Karpas-422 (cell line): ENCODE measurements around the gene ELAVL1. TPM values are rescaled to one million over a fixed set of nuclear protein-coding genes. Genes with fewer than 3 reads are reported as not detected.
"Not testable (repeated sequence)": the region's sequence is repeated elsewhere in the genome, so short reads cannot be mapped to it uniquely, and the experiment has no call there.

Experiments
- DNase-seq: peaks from one replicate; pipeline ENCODE4 v3.0.0-alpha.2; 2015
- H2AFZ ChIP-seq: fragments of 200-600 bp; sonication (generic); 2 replicates; pipeline ENCODE4 v1.6.1; 2014; ENCODE audit warnings: antibody characterized with exemption, low read length, mixed read lengths
- H3K27ac ChIP-seq: fragments of 200-600 bp; sonication (generic); 2 replicates; pipeline ENCODE4 v1.5.1; 2014; ENCODE audit warnings: mild to moderate bottlenecking, low read length, moderate library complexity
- H3K27me3 ChIP-seq: fragments of 200-600 bp; sonication (generic); 2 replicates; pipeline ENCODE4 v1.6.1; 2014; ENCODE audit warnings: low read length, mixed read lengths
- H3K36me3 ChIP-seq: fragments of 200-600 bp; sonication (generic); 2 replicates; pipeline ENCODE4 v1.6.1; 2014; ENCODE audit warnings: low read length, mixed read lengths; ENCODE audit not compliant: insufficient read depth
- H3K4me1 ChIP-seq: fragments of 200-600 bp; sonication (generic); 2 replicates; pipeline ENCODE4 v1.6.1; 2014; ENCODE audit warnings: mild to moderate bottlenecking, low read length, mixed read lengths
- H3K4me2 ChIP-seq: fragments of 200-600 bp; sonication (generic); 2 replicates; pipeline ENCODE4 v1.6.1; 2014; ENCODE audit warnings: low read length, low read depth, mild to moderate bottlenecking; ENCODE audit not compliant: poor library complexity, severe bottlenecking
- H3K4me3 ChIP-seq: fragments of 200-600 bp; sonication (generic); 2 replicates; pipeline ENCODE4 v1.5.1; 2014; ENCODE audit warnings: mild to moderate bottlenecking, antibody characterized with exemption, low read length, mixed read lengths
- H3K79me2 ChIP-seq: fragments of 200-600 bp; sonication (generic); 2 replicates; pipeline ENCODE4 v1.6.1; 2014; ENCODE audit warnings: mild to moderate bottlenecking, low read length, mixed read lengths
- H3K9ac ChIP-seq: fragments of 200-600 bp; sonication (generic); 2 replicates; pipeline ENCODE4 v1.6.0; 2014; ENCODE audit warnings: low read length
- H3K9me2 ChIP-seq: fragments of 200-600 bp; sonication (generic), shearing (Covaris generic); replicated peaks from 2 replicates; pipeline ENCODE4 v1.6.0; 2014; ENCODE audit warnings: mild to moderate bottlenecking, low read length, moderate library complexity; ENCODE audit not compliant: insufficient read depth
- H3K9me3 ChIP-seq: fragments of 300-700, 200-600 bp; sonication (generic); 2 replicates; pipeline ENCODE4 v1.6.1; 2014; ENCODE audit warnings: low read length, mixed read lengths
- H4K20me1 ChIP-seq: fragments of 200-600 bp; sonication (generic); 2 replicates; pipeline ENCODE4 v1.6.1; 2014; ENCODE audit warnings: mild to moderate bottlenecking, antibody characterized with exemption, low read length, low read depth; ENCODE audit not compliant: insufficient read depth
- total RNA-seq: library from RNA; depleted of rRNA; stranded (reverse); fragments of >200 nt; shearing (Covaris generic); gene quantifications from 2 replicates; pipeline ENCODE4 v1.2.3, GENCODE V29; 2014; ENCODE audit warnings: low replicate concordance

Gene ELAVL1
- total RNA-seq, 1 experiment from 2014 or later, result 50.0 TPM

GRCh38 chr19:7961082-7961481 is 44.4 kb downstream of the ELAVL1 start:
- not testable (repeated sequence) for H3K4me2 ChIP-seq, H3K4me3 ChIP-seq, DNase-seq, H3K9ac ChIP-seq, H3K79me2 ChIP-seq, H3K9me3 ChIP-seq, H4K20me1 ChIP-seq, H3K4me1 ChIP-seq, H3K27me3 ChIP-seq, H3K27ac ChIP-seq, H2AFZ ChIP-seq, H3K9me2 ChIP-seq
- peaks cover 30% of the 10 kb centered on the region; the same call in 1 of the 2 replicates for H3K36me3 ChIP-seq

GRCh38 chr19:7959211-7959610 is 46.2 kb downstream of the ELAVL1 start:
- no peak overlapping the region for H3K9ac ChIP-seq
- peaks cover 30% of the 10 kb centered on the region; the same call in 1 of the 2 replicates for H3K36me3 ChIP-seq

GRCh38 chr19:7955696-7956095 is 49.7 kb downstream of the ELAVL1 start:
- H3K9ac ChIP-seq, result no peak overlapping the region
- no peak for DNase-seq
- no peaks in the 10 kb centered on the region for H3K27me3 ChIP-seq
- no peak overlapping the region for H2AFZ ChIP-seq
- H3K9me2 ChIP-seq, result no peaks in the 10 kb centered on the region
- peaks cover 12% of the 10 kb centered on the region; the same call in 1 of the 2 replicates for H3K36me3 ChIP-seq
- no peaks in the 10 kb centered on the region for H3K79me2 ChIP-seq
- H3K4me1 ChIP-seq, result no peaks in the 10 kb centered on the region
- no peak overlapping the region for H3K27ac ChIP-seq
- H3K4me2 ChIP-seq, result no peak overlapping the region
- no peak overlapping the region for H3K4me3 ChIP-seq
- no peaks in the 10 kb centered on the region for H4K20me1 ChIP-seq
- no peaks in the 10 kb centered on the region for H3K9me3 ChIP-seq

More at GRCh38 chr19:7959211-7959610, 46.2 kb downstream of the ELAVL1 start:
- no peak overlapping the region for H3K27ac ChIP-seq
- no peak overlapping the region for H3K4me2 ChIP-seq
- H3K79me2 ChIP-seq, result no peaks in the 10 kb centered on the region
- no peaks in the 10 kb centered on the region for H3K9me3 ChIP-seq
- no peak overlapping the region for H3K4me3 ChIP-seq
- H3K27me3 ChIP-seq, result no peaks in the 10 kb centered on the region
- DNase-seq, result no peak
- H3K9me2 ChIP-seq, result no peaks in the 10 kb centered on the region
- 0 out of 2 replicates have a peak, but pooled peaks cover 8% of the 10 kb centered on the region for H4K20me1 ChIP-seq
- no peaks in the 10 kb centered on the region for H3K4me1 ChIP-seq
- H2AFZ ChIP-seq, result no peak overlapping the region

- Histone ChIP-seq H3K9ac (no peak overlapping the region), H3K27me3 (no peaks in the 10 kb centered on the region), H3K36me3 (peaks cover 3% of the 10 kb centered on the region; the same call in 1 of the 2 replicates), H3K27ac (no peak overlapping the region), H3K4me1 (no peaks in the 10 kb centered on the region), H4K20me1 (no peaks in the 10 kb centered on the region), H3K9me3 (no peaks in the 10 kb centered on the region), H3K9me2 (no peaks in the 10 kb centered on the region), H3K79me2 (no peaks in the 10 kb centered on the region), H3K4me2 (no peak overlapping the region), H3K4me3 (no peak overlapping the region), H2AFZ (no peak overlapping the region)
- no peak for DNase-seq
Observed at GRCh38 chr19:7953576-7953975, 51.9 kb downstream of the ELAVL1 start.

GRCh38 chr19:7953060-7953459 is 52.4 kb downstream of the ELAVL1 start:
- no peaks in the 10 kb centered on the region for H3K27me3 ChIP-seq
- no peaks in the 10 kb centered on the region for H4K20me1 ChIP-seq
- no peaks in the 10 kb centered on the region for H3K79me2 ChIP-seq
- H3K4me1 ChIP-seq, result peaks cover under 1% of the 10 kb centered on the region; the same call in 1 of the 2 replicates
- H3K9me3 ChIP-seq, result no peaks in the 10 kb centered on the region
- H3K4me2 ChIP-seq, result no peak overlapping the region
- no peak overlapping the region for H3K9ac ChIP-seq
- no peaks in the 10 kb centered on the region for H3K9me2 ChIP-seq
- H3K36me3 ChIP-seq, result no peaks in the 10 kb centered on the region
- no peak overlapping the region for H3K27ac ChIP-seq
- no peak overlapping the region for H3K4me3 ChIP-seq
- H2AFZ ChIP-seq, result no peak overlapping the region
- no peak for DNase-seq

- no peak overlapping the region for H3K4me3 ChIP-seq
- no peak for DNase-seq
Observed at GRCh38 chr19:7947939-7948338, 57.5 kb downstream of the ELAVL1 start.

GRCh38 chr19:7944177-7944761 is 61.2 kb downstream of the ELAVL1 start:
- H3K36me3 ChIP-seq, result 0 out of 2 replicates have a peak, but pooled peaks cover 4% of the 10 kb centered on the region
- H4K20me1 ChIP-seq, result no peaks in the 10 kb centered on the region; the same call in 1 of the 2 replicates
- H2AFZ ChIP-seq, result peak overlapping the region; percentile 88; the same call in 1 of the 2 replicates
- H3K9ac ChIP-seq, result peak overlapping the region; percentile 88
- DNase-seq, result peak; percentile 95
- H3K4me3 ChIP-seq, result peak overlapping the region; percentile 87
- no peaks in the 10 kb centered on the region for H3K27me3 ChIP-seq
- no peaks in the 10 kb centered on the region for H3K9me3 ChIP-seq
- peaks cover 25% of the 10 kb centered on the region for H3K4me1 ChIP-seq
- peak overlapping the region; percentile 97 for H3K4me2 ChIP-seq
- peak overlapping the region; percentile 57; the same call in 1 of the 2 replicates for H3K27ac ChIP-seq
- peaks cover 43% of the 10 kb centered on the region for H3K79me2 ChIP-seq
- H3K9me2 ChIP-seq, result no peaks in the 10 kb centered on the region

More at GRCh38 chr19:7947939-7948338, 57.5 kb downstream of the ELAVL1 start:
- no peak overlapping the region for H3K27ac ChIP-seq
- H3K79me2 ChIP-seq, result peaks cover 15% of the 10 kb centered on the region
- no peaks in the 10 kb centered on the region for H3K27me3 ChIP-seq
- H3K9ac ChIP-seq, result no peak overlapping the region
- H3K36me3 ChIP-seq, result no peaks in the 10 kb centered on the region
- no peaks in the 10 kb centered on the region for H3K9me2 ChIP-seq
- H4K20me1 ChIP-seq, result no peaks in the 10 kb centered on the region; the same call in 1 of the 2 replicates
- no peak overlapping the region for H3K4me2 ChIP-seq
- H3K9me3 ChIP-seq, result no peaks in the 10 kb centered on the region
- peaks cover 14% of the 10 kb centered on the region for H3K4me1 ChIP-seq
- no peak overlapping the region for H2AFZ ChIP-seq

GRCh38 chr19:7943444-7944176 is 61.8 kb downstream of the ELAVL1 start, which contains the start of gene TIMM44:
TIMM44 (minus strand) TSS chr19:7943666; CDS start chr19:7943651, 15 bp downstream.
- H3K36me3 ChIP-seq, result 0 out of 2 replicates have a peak, but pooled peaks cover 4% of the 10 kb centered on the region
- H4K20me1 ChIP-seq, result no peaks in the 10 kb centered on the region; the same call in 1 of the 2 replicates
- DNase-seq, result peak; percentile 100
- peak within 1 kb of the TSS; percentile 88 for H3K4me3 ChIP-seq
- peak within 1 kb of the TSS; percentile 88; the same call in 1 of the 2 replicates for H2AFZ ChIP-seq
- H3K9ac ChIP-seq, result peak within 1 kb of the TSS; percentile 93
- peak within 1 kb of the TSS; percentile 97 for H3K4me2 ChIP-seq
- H3K4me1 ChIP-seq, result peaks cover 25% of the 10 kb centered on the region
- no peaks in the 10 kb centered on the region for H3K27me3 ChIP-seq
- peaks cover 46% of the 10 kb centered on the region for H3K79me2 ChIP-seq
- H3K9me3 ChIP-seq, result no peaks in the 10 kb centered on the region
- no peaks in the 10 kb centered on the region for H3K9me2 ChIP-seq
- H3K27ac ChIP-seq, result peak within 1 kb of the TSS; percentile 57; the same call in 1 of the 2 replicates
